Measurements from ENCODE around the gene STXBP5L. TPM values are rescaled to one million over a fixed set of nuclear protein-coding genes. Genes with fewer than 3 reads are reported as not detected.
"Not testable (repeated sequence)": the region's sequence is repeated elsewhere in the genome, so short reads cannot be mapped to it uniquely, and the experiment has no call there.

STXBP5L gene
- total and polyA plus RNA-seq, 2 experiments from 2014 or later, result 0.02 to 0.24 TPM

DNA sequence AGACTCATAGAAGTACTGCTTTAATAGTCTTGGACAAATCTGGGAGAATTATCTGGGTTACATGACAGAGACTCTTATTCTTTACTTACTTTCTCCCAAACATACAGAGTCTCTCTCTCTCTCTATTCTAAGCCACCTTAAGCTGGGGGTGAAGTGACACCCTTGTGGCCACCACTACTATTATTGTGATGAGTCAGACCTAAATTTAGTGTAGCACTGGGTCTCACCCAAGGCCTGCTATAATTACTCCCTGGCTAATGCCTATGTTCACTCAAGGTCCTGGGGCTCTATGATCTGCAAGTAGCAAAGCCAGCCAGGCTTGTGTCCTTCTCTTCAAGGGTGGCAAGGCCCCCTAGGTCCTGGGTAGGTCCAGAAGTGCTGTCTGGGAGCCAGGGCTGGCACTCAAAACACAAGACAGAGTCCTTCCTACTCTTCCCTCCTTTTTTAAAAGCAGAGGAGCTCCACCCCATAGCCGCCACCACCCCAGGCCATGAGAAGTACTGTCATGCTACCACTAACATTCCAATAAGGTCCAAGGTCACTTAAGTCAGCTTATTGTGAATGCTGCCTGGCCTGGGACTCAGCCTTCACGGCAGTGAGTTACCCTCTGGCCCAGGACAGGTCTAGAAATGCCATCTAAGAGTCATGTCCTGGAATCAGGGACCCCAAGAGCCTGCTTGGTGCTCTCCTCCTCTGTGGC is 454.2 kb downstream of the STXBP5L start:
- Histone ChIP-seq H3K27me3 (no peaks in the 10 kb centered on the region), H3K4me1 (ENCODE audit: low read depth) (no peaks in the 10 kb centered on the region), H3K27ac (no peak overlapping the region), H3K36me3 (no peaks in the 10 kb centered on the region), H3K4me3 (no peak overlapping the region), H3K9me3 (ENCODE audit: low read depth) (no peaks in the 10 kb centered on the region)
- TF ChIP-seq CTCF (IDR thresholded peaks at IDR 0.05; ENCODE audit: low read depth, low read length), result no peak
- no peak for DNase-seq (ENCODE audit: low read depth in 1 of 2, low spot score in 1 of 2)

DNA sequence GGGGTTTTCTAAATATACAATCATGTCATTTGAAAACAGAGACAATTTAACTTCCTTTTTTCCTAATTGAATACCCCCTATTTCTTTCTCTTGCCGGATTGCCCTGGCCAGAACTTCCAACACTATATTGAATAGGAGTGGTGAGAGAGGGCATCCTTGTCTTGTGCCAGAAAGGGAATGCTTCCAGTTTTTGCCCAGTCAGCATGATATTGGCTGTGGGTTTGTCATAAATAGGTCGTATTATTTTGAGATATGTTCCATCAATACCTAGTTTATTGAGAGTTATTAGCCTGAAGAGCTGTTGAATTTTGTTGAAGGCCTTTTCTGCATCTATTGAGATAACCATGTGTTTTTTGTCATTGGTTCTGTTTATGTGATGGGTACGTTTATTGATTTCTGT is 480.3 kb downstream of the STXBP5L start:
- H3K9me3 ChIP-seq (ENCODE audit: low read depth); H3K27me3 ChIP-seq; H3K36me3 ChIP-seq; H3K4me3 ChIP-seq; H3K27ac ChIP-seq; H3K4me1 ChIP-seq (ENCODE audit: low read depth); DNase-seq (ENCODE audit: low read depth in 1 of 2, low spot score in 1 of 2): not testable (repeated sequence)

- not testable (repeated sequence) for H3K4me3 ChIP-seq
Observed at GRCh38 chr3:121395967-121396366, 488.0 kb downstream of the STXBP5L start.

DNA sequence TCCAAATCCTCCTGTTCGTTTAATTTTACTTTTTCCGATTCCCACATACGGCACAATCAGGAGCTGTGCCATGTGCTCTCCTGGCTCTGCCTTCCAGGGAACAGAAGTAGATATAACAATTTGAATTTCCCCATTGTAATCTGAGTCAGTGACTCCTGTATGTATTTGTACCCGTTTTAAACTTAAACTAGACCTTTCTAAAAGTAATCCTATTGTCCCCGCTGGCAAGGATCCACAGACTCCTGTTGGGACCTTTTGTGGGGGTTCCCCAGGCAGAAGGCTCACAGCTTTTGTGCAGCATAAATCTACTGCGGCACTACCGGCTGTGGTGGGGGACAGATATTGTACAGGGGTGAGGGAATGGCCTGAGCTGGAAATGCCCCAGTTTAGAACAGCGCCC is 490.0 kb downstream of the STXBP5L start:
- not testable (repeated sequence) for H3K27me3 ChIP-seq; H3K4me1 ChIP-seq (ENCODE audit: low read depth); H3K9me3 ChIP-seq (ENCODE audit: low read depth); H3K4me3 ChIP-seq; H3K36me3 ChIP-seq; DNase-seq (ENCODE audit: low read depth in 1 of 2, low spot score in 1 of 2); H3K27ac ChIP-seq

More at GRCh38 chr3:121395967-121396366, 488.0 kb downstream of the STXBP5L start:
- H3K4me1 ChIP-seq (ENCODE audit: low read depth); H3K27me3 ChIP-seq; H3K9me3 ChIP-seq (ENCODE audit: low read depth); H3K36me3 ChIP-seq; H3K27ac ChIP-seq; DNase-seq (ENCODE audit: low read depth in 1 of 2, low spot score in 1 of 2): not testable (repeated sequence)

DNA sequence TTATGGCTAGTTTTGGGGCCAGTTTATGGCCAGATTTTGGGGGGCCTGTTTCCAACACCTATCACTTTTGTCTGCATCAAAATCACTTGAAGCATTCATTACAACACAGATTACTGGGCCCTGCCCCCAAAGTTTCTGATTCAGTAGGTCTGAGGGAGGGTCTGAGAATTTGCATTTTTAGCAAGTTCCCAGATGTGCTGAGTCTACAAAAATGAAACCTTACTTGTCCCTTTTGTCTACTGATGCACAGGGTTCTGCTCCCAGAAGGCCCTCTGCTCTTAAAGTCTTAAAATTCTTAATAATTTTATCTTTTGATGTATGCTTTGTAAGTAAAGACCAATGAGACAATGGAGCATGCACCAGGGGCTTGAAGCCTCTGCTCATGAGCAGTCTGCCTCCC is 491.8 kb downstream of the STXBP5L start:
- no peaks in the 10 kb centered on the region for H3K36me3 ChIP-seq
- TF ChIP-seq CTCF (IDR thresholded peaks at IDR 0.05; ENCODE audit: low read depth, low read length), result no peak

DNA sequence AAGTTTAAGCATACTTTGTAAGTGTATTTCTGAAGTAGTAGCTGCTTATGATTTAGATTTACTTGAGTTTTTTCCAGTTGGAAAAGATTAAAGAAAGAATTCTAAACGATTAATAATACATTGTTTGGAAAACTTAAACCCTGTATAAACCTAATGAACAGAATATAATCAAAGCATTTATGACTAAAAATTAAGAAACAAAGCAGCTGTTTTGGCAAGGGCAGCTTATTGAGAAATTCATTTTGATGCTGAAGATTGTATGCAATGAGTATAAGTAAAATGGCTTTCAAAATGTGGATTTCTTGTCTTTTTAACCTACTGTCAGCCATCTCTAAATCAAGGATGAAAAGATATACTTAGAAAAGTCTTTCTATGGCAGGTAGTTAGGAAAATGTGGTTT is 497.6 kb downstream of the STXBP5L start:
- Histone ChIP-seq H3K27ac (no peak overlapping the region), H3K4me3 (no peak overlapping the region)
- no peak for TF ChIP-seq CTCF (IDR thresholded peaks at IDR 0.05; ENCODE audit: low read depth, low read length)

More for the DNA sequence above, 491.8 kb downstream of the STXBP5L start:
- H3K4me1 ChIP-seq (ENCODE audit: low read depth), result no peaks in the 10 kb centered on the region
- no peak overlapping the region for H3K4me3 ChIP-seq
- no peaks in the 10 kb centered on the region for H3K9me3 ChIP-seq (ENCODE audit: low read depth)
- H3K27me3 ChIP-seq, result no peaks in the 10 kb centered on the region
- no peak overlapping the region for H3K27ac ChIP-seq
- DNase-seq (ENCODE audit: low read depth in 1 of 2, low spot score in 1 of 2), result no peak

GRCh38 chr3:121411523-121411922 is 503.5 kb downstream of the STXBP5L start:
- H3K36me3 ChIP-seq, result no peaks in the 10 kb centered on the region
- H3K27ac ChIP-seq, result no peak overlapping the region
- no peak overlapping the region for H3K4me3 ChIP-seq
- no peak for DNase-seq (ENCODE audit: low read depth in 1 of 2, low spot score in 1 of 2)
- no peak for TF ChIP-seq CTCF (IDR thresholded peaks at IDR 0.05; ENCODE audit: low read depth, low read length)
- no peaks in the 10 kb centered on the region for H3K4me1 ChIP-seq (ENCODE audit: low read depth)
- no peaks in the 10 kb centered on the region for H3K27me3 ChIP-seq
- H3K9me3 ChIP-seq (ENCODE audit: low read depth), result no peaks in the 10 kb centered on the region

More for the DNA sequence above, 497.6 kb downstream of the STXBP5L start:
- Histone ChIP-seq H3K36me3 (no peaks in the 10 kb centered on the region), H3K9me3 (ENCODE audit: low read depth) (no peaks in the 10 kb centered on the region), H3K27me3 (no peaks in the 10 kb centered on the region), H3K4me1 (ENCODE audit: low read depth) (no peaks in the 10 kb centered on the region)
- DNase-seq (ENCODE audit: low read depth in 1 of 2, low spot score in 1 of 2), result no peak
